ENCODE data around the gene TMEM238L.

GRCh38 chr17:10824874-10825273 lies 21.0 kb upstream of the TMEM238L start:
- no peak for TF ChIP-seq CTCF (conservative IDR thresholded peaks at IDR 0.05 in 1 of 2, IDR thresholded peaks at IDR 0.05 in 1 of 2; ENCODE audit: low read depth in 1 of 2, low read length in 2 of 2)
- TF ChIP-seq EZH2 (IDR thresholded peaks at IDR 0.05; ENCODE audit: low read length, missing control alignments) = no peak

Measured in fibroblast of lung (primary cell).